Mammary epithelial cell (primary cell): ENCODE data around the gene ROBO3.

Experiments
- CTCF ChIP-seq, 2 donors: IDR thresholded peaks in 1 of 2; conservative IDR thresholded peaks in 1 of 2; 2 replicates each; pipeline ENCODE4 v1.5.1; 2011 to 2012; ENCODE audit warnings: inconsistent platforms in 2 of 2, low read length in 2 of 2, mild to moderate bottlenecking in 2 of 2, control low read depth in 1 of 2, low read depth in 1 of 2; ENCODE audit not compliant: insufficient read depth in 1 of 2; ENCODE audit errors: extremely low read depth in 1 of 2
- EZH2 ChIP-seq: IDR thresholded peaks from 2 replicates; pipeline ENCODE4 v1.6.1; 2012; ENCODE audit warnings: low read length, inconsistent platforms, borderline replicate concordance

GRCh38 chr11:124841201-124841600, 24.0 kb upstream of the ROBO3 start:
- TF ChIP-seq EZH2 = no peak
- no peak for TF ChIP-seq CTCF (conservative IDR thresholded peaks at IDR 0.05 in 1 of 2, IDR thresholded peaks at IDR 0.05 in 1 of 2; ENCODE audit: extremely low read depth in 1 of 2, insufficient read depth in 1 of 2, low read depth in 1 of 2, low read length in 2 of 2)
